PFSK-1 (cell line): ENCODE data around the gene PARP4.

ENCODE experiments used
- FOXP2 ChIP-seq: optimal IDR thresholded peaks from 2 replicates; pipeline ENCODE3; 2011; ENCODE audit warnings: borderline replicate concordance, control low read depth, inconsistent platforms; ENCODE audit not compliant: insufficient read depth; ENCODE audit errors: extremely low read length, extremely low read depth
- POLR2AphosphoS5 ChIP-seq: IDR thresholded peaks from 2 replicates; pipeline ENCODE4 v1.6.1; 2012; ENCODE audit warnings: low read depth, mild to moderate bottlenecking, control low read depth, low read length, moderate library complexity
- REST ChIP-seq, 2 experiments: IDR thresholded peaks; 2 replicates each; pipeline versions ENCODE4 v1.6.1 to v1.8.0; 2011 to 2012; ENCODE audit warnings: low read depth in 2 of 2, low read length in 2 of 2, control low read depth in 1 of 2, inconsistent platforms in 1 of 2, mild to moderate bottlenecking in 1 of 2, moderate library complexity in 1 of 2; ENCODE audit not compliant: insufficient read depth in 1 of 2
- SIN3A ChIP-seq: IDR thresholded peaks from 2 replicates; pipeline ENCODE4 v1.6.1; 2012; ENCODE audit warnings: mild to moderate bottlenecking, low read length, moderate library complexity, borderline replicate concordance; ENCODE audit not compliant: insufficient read depth
- TAF1 ChIP-seq: IDR thresholded peaks from 2 replicates; pipeline ENCODE4 v1.6.1; 2012; ENCODE audit warnings: low read length, control low read depth, borderline replicate concordance; ENCODE audit not compliant: insufficient read depth

PARP4 gene

GRCh38 chr13:24454056-24454455 lies 58.5 kb downstream of the PARP4 start:
- TF ChIP-seq SIN3A (no peak), TAF1 (no peak), FOXP2 (no peak), REST (IDR thresholded peaks at IDR 0.05; ENCODE audit: insufficient read depth in 1 of 2, low read depth in 2 of 2, low read length in 2 of 2) (no peak), POLR2AphosphoS5 (no peak)

- no peak for TF ChIP-seq POLR2AphosphoS5
- no peak for TF ChIP-seq FOXP2
- TF ChIP-seq REST (IDR thresholded peaks at IDR 0.05; ENCODE audit: insufficient read depth in 1 of 2, low read depth in 2 of 2, low read length in 2 of 2) = no peak
- no peak for TF ChIP-seq SIN3A
- no peak for TF ChIP-seq TAF1
These were observed 60.5 kb downstream of the PARP4 start for GRCh38 chr13:24452044-24452443.

GRCh38 chr13:24450530-24450929 lies 62.0 kb downstream of the PARP4 start:
- TF ChIP-seq TAF1 (no peak), POLR2AphosphoS5 (no peak), SIN3A (no peak), REST (IDR thresholded peaks at IDR 0.05; ENCODE audit: insufficient read depth in 1 of 2, low read depth in 2 of 2, low read length in 2 of 2) (no peak), FOXP2 (no peak)

DNA sequence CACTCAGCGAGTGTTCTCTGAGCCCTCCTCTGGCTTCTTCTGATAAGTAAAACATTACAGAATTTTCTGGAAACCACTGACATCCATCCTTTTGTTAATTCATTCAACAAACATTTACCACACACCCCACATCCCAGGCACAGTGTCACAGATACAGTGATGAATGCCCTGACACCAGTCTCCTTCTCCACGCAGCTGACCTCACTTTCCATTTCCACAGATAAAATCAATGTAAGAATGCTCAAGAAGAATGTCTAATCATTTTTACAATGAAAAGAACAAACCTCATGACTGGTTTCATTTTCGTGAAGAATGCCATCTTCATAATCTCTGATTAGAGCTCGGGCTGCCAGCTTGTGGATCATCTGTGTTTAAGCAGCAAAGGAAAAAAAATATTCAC lies 69.2 kb downstream of the PARP4 start:
- TF ChIP-seq SIN3A (no peak), POLR2AphosphoS5 (no peak), TAF1 (no peak), FOXP2 (no peak), REST (IDR thresholded peaks at IDR 0.05; ENCODE audit: insufficient read depth in 1 of 2, low read depth in 2 of 2, low read length in 2 of 2) (no peak)

GRCh38 chr13:24407844-24408243 lies 104.7 kb downstream of the PARP4 start:
- TF ChIP-seq TAF1 = no peak
- TF ChIP-seq REST (IDR thresholded peaks at IDR 0.05; ENCODE audit: insufficient read depth in 1 of 2, low read depth in 2 of 2, low read length in 2 of 2) = no peak
- no peak for TF ChIP-seq SIN3A
